Measurements from ENCODE around the gene FAM131A. TPM values are rescaled to one million over a fixed set of nuclear protein-coding genes. Genes with fewer than 3 reads are reported as not detected.
A peak's percentile ranks its signal among the peaks of the same experiment; 100 is the strongest.

Gene FAM131A
- total RNA-seq, 5 donors from 2014 or later (not counting 1 experiment from before 2014, with no cell fraction given): 8.3 to 13.8 (median 11.9) TPM

DNA sequence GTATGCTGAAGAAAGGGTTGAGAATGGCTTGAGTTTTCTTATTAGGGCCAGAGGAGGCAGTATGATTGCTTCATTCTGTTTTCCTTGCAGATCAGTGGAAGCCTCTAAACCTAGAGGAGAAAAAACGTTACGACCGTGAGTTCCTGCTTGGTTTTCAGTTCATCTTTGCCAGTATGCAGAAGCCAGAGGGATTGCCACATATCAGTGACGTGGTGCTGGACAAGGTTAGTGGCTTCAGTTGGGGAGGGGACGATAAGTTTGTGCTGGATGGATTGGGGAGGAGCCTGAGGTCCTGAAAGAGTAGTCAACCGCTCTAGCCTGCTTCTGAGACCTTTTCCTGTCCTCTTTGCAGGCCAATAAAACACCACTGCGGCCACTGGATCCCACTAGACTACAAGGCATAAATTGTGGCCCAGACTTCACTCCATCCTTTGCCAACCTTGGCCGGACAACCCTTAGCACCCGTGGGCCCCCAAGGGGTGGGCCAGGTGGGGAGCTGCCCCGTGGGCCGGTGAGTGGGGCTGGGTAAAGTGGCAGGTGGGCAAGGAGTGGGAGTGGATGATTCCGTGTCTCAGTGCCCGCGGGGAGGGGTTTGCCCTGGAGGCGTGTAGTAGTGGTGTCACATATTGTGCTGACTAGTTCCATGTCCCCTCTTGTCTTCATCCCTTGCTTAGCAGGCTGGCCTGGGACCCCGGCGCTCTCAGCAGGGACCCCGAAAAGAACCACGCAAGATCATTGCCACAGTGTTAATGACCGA lies 14.5 kb upstream of the FAM131A start:
- H3K27ac ChIP-seq (ENCODE audit: low read length): no peak overlapping the region
- ATAC-seq (replicated peaks in 1 of 4) (no peak), DNase-seq (peak in 1 of 35 experiments; percentile 21)
- H3K27me3 ChIP-seq (replicated peaks in 1 of 2; ENCODE audit: control insufficient read depth in 2 of 2, extremely low read depth in 1 of 2, insufficient read depth in 2 of 2, low read length in 1 of 2): no peaks in the 10 kb centered on the region
- no peaks in the 10 kb centered on the region for H3K9me3 ChIP-seq
- peaks cover 0 to 5% of the 10 kb centered on the region in 2 experiments for H3K4me1 ChIP-seq (ENCODE audit: control insufficient read depth in 1 of 2, extremely low read depth in 1 of 2, insufficient read depth in 2 of 2, low read length in 2 of 2)
- 92% methylated on average over 14 of the region's 20 CpGs for WGBS (ENCODE audit: insufficient coverage)
- peaks cover 64% of the 10 kb centered on the region for H3K36me3 Mint-ChIP-seq
- H3K4me3 Mint-ChIP-seq: no peak overlapping the region
- no peaks in the 10 kb centered on the region for H3K9me3 Mint-ChIP-seq
- POLR2A ChIA-PET: no interaction called here
- H3K27me3 Mint-ChIP-seq: no peaks in the 10 kb centered on the region
- CTCF ChIA-PET: interaction anchor here in 1 of 2 donors (0.6 kb wide), 1 partner anchor 306 kb away, joined by 3 read pairs; no protein-coding TSS in a partner anchor
- peaks cover 9 to 11% (median 10%) of the 10 kb centered on the region in 3 donors for H3K4me1 Mint-ChIP-seq
- H3K27ac Mint-ChIP-seq: no peak overlapping the region
- H3K36me3 ChIP-seq (ENCODE audit: control insufficient read depth in 2 of 2, extremely low read depth in 1 of 2, insufficient read depth in 1 of 2, low read length in 1 of 2): peaks cover 43 to 90% of the 10 kb centered on the region in 2 donors
- H3K4me3 ChIP-seq (ENCODE audit: control insufficient read depth in 1 of 2, extremely low read depth in 1 of 2, low read length in 1 of 2): no peak overlapping the region

DNA sequence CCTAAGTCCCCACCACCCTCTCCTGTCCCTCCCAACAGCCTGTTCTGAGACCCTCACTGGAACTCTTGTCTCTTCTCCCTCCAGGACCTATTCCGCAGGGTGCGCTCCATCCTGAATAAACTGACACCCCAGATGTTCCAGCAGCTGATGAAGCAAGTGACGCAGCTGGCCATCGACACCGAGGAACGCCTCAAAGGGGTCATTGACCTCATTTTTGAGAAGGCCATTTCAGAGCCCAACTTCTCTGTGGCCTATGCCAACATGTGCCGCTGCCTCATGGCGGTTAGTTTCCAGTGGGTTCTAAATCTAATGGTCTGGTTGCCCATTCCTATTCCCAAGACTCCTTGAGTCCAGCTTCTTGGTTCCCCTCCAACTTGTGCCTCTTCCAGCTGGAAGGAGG lies 13.7 kb upstream of the FAM131A start:
- Histone ChIP-seq H3K9me3 (no peaks in the 10 kb centered on the region), H3K27ac (ENCODE audit: low read length) (no peak overlapping the region), H3K4me1 (ENCODE audit: control insufficient read depth in 1 of 2, extremely low read depth in 1 of 2, insufficient read depth in 2 of 2, low read length in 2 of 2) (peaks cover 0 to 5% of the 10 kb centered on the region in 2 experiments), H3K36me3 (ENCODE audit: control insufficient read depth in 2 of 2, extremely low read depth in 1 of 2, insufficient read depth in 1 of 2, low read length in 1 of 2) (peaks cover 51 to 94% of the 10 kb centered on the region in 2 donors), H3K27me3 (replicated peaks in 1 of 2; ENCODE audit: control insufficient read depth in 2 of 2, extremely low read depth in 1 of 2, insufficient read depth in 2 of 2, low read length in 1 of 2) (no peaks in the 10 kb centered on the region), H3K4me3 (ENCODE audit: control insufficient read depth in 1 of 2, extremely low read depth in 1 of 2, low read length in 1 of 2) (no peak overlapping the region)
- H3K4me1 Mint-ChIP-seq: peaks cover 5 to 7% (median 7%) of the 10 kb centered on the region in 3 donors
- H3K36me3 Mint-ChIP-seq: peaks cover 67% of the 10 kb centered on the region
- no peaks in the 10 kb centered on the region for H3K27me3 Mint-ChIP-seq
- POLR2A ChIA-PET: no interaction called here
- H3K27ac Mint-ChIP-seq: no peak overlapping the region
- CTCF ChIA-PET: interaction anchor here in 1 of 2 donors (0.5 kb wide), 1 partner anchor 1110 kb away, joined by 8 read pairs; no protein-coding TSS in a partner anchor
- no peak for DNase-seq
- ATAC-seq (replicated peaks in 1 of 4): no peak
- no peaks in the 10 kb centered on the region for H3K9me3 Mint-ChIP-seq
- H3K4me3 Mint-ChIP-seq: no peak overlapping the region
- 98% methylated on average over 8 of the region's 8 CpGs for WGBS (ENCODE audit: insufficient coverage)

GRCh38 chr3:184325269-184325668 lies 12.1 kb upstream of the FAM131A start:
- H3K4me3 ChIP-seq (ENCODE audit: control insufficient read depth in 1 of 2, extremely low read depth in 1 of 2, low read length in 1 of 2): no peak overlapping the region
- H3K9me3 ChIP-seq: no peaks in the 10 kb centered on the region
- no peak for ATAC-seq (replicated peaks in 1 of 4)
- no peaks in the 10 kb centered on the region for H3K27me3 ChIP-seq (replicated peaks in 1 of 2; ENCODE audit: control insufficient read depth in 2 of 2, extremely low read depth in 1 of 2, insufficient read depth in 2 of 2, low read length in 1 of 2)
- Mint-ChIP-seq H3K36me3 (peaks cover 78% of the 10 kb centered on the region), H3K9me3 (no peaks in the 10 kb centered on the region), H3K4me1 (no peaks in the 10 kb centered on the region), H3K4me3 (no peak overlapping the region), H3K27ac (peak overlapping the region in 1 of 2 donors; percentile 22), H3K27me3 (no peaks in the 10 kb centered on the region)
- no peaks in the 10 kb centered on the region for H3K4me1 ChIP-seq (ENCODE audit: control insufficient read depth in 1 of 2, extremely low read depth in 1 of 2, insufficient read depth in 2 of 2, low read length in 2 of 2)
- peaks cover 52 to 92% of the 10 kb centered on the region in 2 donors for H3K36me3 ChIP-seq (ENCODE audit: control insufficient read depth in 2 of 2, extremely low read depth in 1 of 2, insufficient read depth in 1 of 2, low read length in 1 of 2)
- ChIA-PET CTCF (no interaction called here), POLR2A (no interaction called here)
- WGBS (ENCODE audit: insufficient coverage): 95% methylated on average over 13 of the region's 13 CpGs
- H3K27ac ChIP-seq (ENCODE audit: low read length): no peak overlapping the region
- no peak for DNase-seq

GRCh38 chr3:184325715-184326369 lies 11.6 kb upstream of the FAM131A start:
- no peak for ATAC-seq (replicated peaks in 1 of 4)
- Histone ChIP-seq H3K4me3 (ENCODE audit: control insufficient read depth in 1 of 2, extremely low read depth in 1 of 2, low read length in 1 of 2) (no peak overlapping the region), H3K36me3 (ENCODE audit: control insufficient read depth in 2 of 2, extremely low read depth in 1 of 2, insufficient read depth in 1 of 2, low read length in 1 of 2) (peaks cover 53 to 89% of the 10 kb centered on the region in 2 donors), H3K27me3 (replicated peaks in 1 of 2; ENCODE audit: control insufficient read depth in 2 of 2, extremely low read depth in 1 of 2, insufficient read depth in 2 of 2, low read length in 1 of 2) (no peaks in the 10 kb centered on the region), H3K4me1 (ENCODE audit: control insufficient read depth in 1 of 2, extremely low read depth in 1 of 2, insufficient read depth in 2 of 2, low read length in 2 of 2) (no peaks in the 10 kb centered on the region), H3K27ac (ENCODE audit: low read length) (no peak overlapping the region), H3K9me3 (no peaks in the 10 kb centered on the region)
- CTCF ChIA-PET: interaction anchor here in 1 of 2 donors (0.6 kb wide), 1 partner anchor 429 kb away, joined by 3 read pairs; no protein-coding TSS in a partner anchor
- H3K27me3 Mint-ChIP-seq: no peaks in the 10 kb centered on the region
- peaks cover 74% of the 10 kb centered on the region for H3K36me3 Mint-ChIP-seq
- POLR2A ChIA-PET: no interaction called here
- peak overlapping the region in 1 of 2 donors; percentile 22 for H3K27ac Mint-ChIP-seq
- H3K4me1 Mint-ChIP-seq: no peaks in the 10 kb centered on the region
- H3K4me3 Mint-ChIP-seq: no peak overlapping the region
- no peak for DNase-seq
- no peaks in the 10 kb centered on the region for H3K9me3 Mint-ChIP-seq
- WGBS (ENCODE audit: insufficient coverage): 67% methylated on average over 1 of the region's 6 CpGs

GRCh38 chr3:184327171-184327570 lies 10.2 kb upstream of the FAM131A start:
- Mint-ChIP-seq H3K4me1 (no peaks in the 10 kb centered on the region), H3K4me3 (no peak overlapping the region), H3K27me3 (no peaks in the 10 kb centered on the region), H3K9me3 (no peaks in the 10 kb centered on the region), H3K27ac (no peak overlapping the region), H3K36me3 (peaks cover 73% of the 10 kb centered on the region)
- CTCF ChIA-PET: no interaction called here
- WGBS (ENCODE audit: insufficient coverage): 97% methylated on average over 18 of the region's 21 CpGs
- H3K4me1 ChIP-seq (ENCODE audit: control insufficient read depth in 1 of 2, extremely low read depth in 1 of 2, insufficient read depth in 2 of 2, low read length in 2 of 2): no peaks in the 10 kb centered on the region
- no peaks in the 10 kb centered on the region for H3K9me3 ChIP-seq
- no peak for ATAC-seq (replicated peaks in 1 of 4)
- no peak for DNase-seq
- POLR2A ChIA-PET: interaction anchor here in 1 of 2 donors (0.6 kb wide), 1 partner anchor 62 kb away, joined by 3 read pairs; no protein-coding TSS in a partner anchor
- no peak overlapping the region for H3K4me3 ChIP-seq (ENCODE audit: control insufficient read depth in 1 of 2, extremely low read depth in 1 of 2, low read length in 1 of 2)
- H3K27me3 ChIP-seq (replicated peaks in 1 of 2; ENCODE audit: control insufficient read depth in 2 of 2, extremely low read depth in 1 of 2, insufficient read depth in 2 of 2, low read length in 1 of 2): no peaks in the 10 kb centered on the region
- H3K36me3 ChIP-seq (ENCODE audit: control insufficient read depth in 2 of 2, extremely low read depth in 1 of 2, insufficient read depth in 1 of 2, low read length in 1 of 2): peaks cover 49 to 89% of the 10 kb centered on the region in 2 donors
- H3K27ac ChIP-seq (ENCODE audit: low read length): no peak overlapping the region

- no peak overlapping the region for H3K4me3 Mint-ChIP-seq
- Histone ChIP-seq H3K27ac (ENCODE audit: low read length) (no peak overlapping the region), H3K4me3 (ENCODE audit: control insufficient read depth in 1 of 2, extremely low read depth in 1 of 2, low read length in 1 of 2) (no peak overlapping the region), H3K9me3 (no peaks in the 10 kb centered on the region), H3K36me3 (ENCODE audit: control insufficient read depth in 2 of 2, extremely low read depth in 1 of 2, insufficient read depth in 1 of 2, low read length in 1 of 2) (peaks cover 43 to 88% of the 10 kb centered on the region in 2 donors), H3K27me3 (replicated peaks in 1 of 2; ENCODE audit: control insufficient read depth in 2 of 2, extremely low read depth in 1 of 2, insufficient read depth in 2 of 2, low read length in 1 of 2) (no peaks in the 10 kb centered on the region), H3K4me1 (ENCODE audit: control insufficient read depth in 1 of 2, extremely low read depth in 1 of 2, insufficient read depth in 2 of 2, low read length in 2 of 2) (no peaks in the 10 kb centered on the region)
- ATAC-seq (replicated peaks in 1 of 4) (no peak), DNase-seq (no peak)
- peaks cover 5 to 12% (median 7%) of the 10 kb centered on the region in 3 donors for H3K4me1 Mint-ChIP-seq
- no peaks in the 10 kb centered on the region for H3K9me3 Mint-ChIP-seq
- ChIA-PET POLR2A (no interaction called here), CTCF (no interaction called here)
- WGBS (ENCODE audit: insufficient coverage): 100% methylated on average over 2 of the region's 3 CpGs
- peaks cover 68% of the 10 kb centered on the region for H3K36me3 Mint-ChIP-seq
- peak overlapping the region; percentile 10 to 58 for H3K27ac Mint-ChIP-seq
- H3K27me3 Mint-ChIP-seq: no peaks in the 10 kb centered on the region
Measured at GRCh38 chr3:184328516-184328915, 8.9 kb upstream of the FAM131A start.

Data from T-cell (primary cell).